Activated CD8-positive, alpha-beta memory T cell treated with anti-CD3 and anti-CD28 coated beads for 48 hours (primary cell): ENCODE measurements around the gene PCDH9.

Experiments
- DNase-seq, 3 experiments: peaks; one replicate each; pipeline ENCODE4 v3.0.0-alpha.2; 2020; ENCODE audit warnings: low read depth in 2 of 3, low spot score in 2 of 3

The PCDH9 gene

GRCh38 chr13:66992719-66993118 lies 237.4 kb downstream of the PCDH9 start:
- DNase-seq = no peak

GRCh38 chr13:66992183-66992582 lies 238.0 kb downstream of the PCDH9 start:
- no peak for DNase-seq

- DNase-seq = no peak
Measured at GRCh38 chr13:66984241-66984640, 245.9 kb downstream of the PCDH9 start.

GRCh38 chr13:66981912-66982311 lies 248.2 kb downstream of the PCDH9 start:
- no peak for DNase-seq

- no peak for DNase-seq
Measured at GRCh38 chr13:66977161-66977560, 253.0 kb downstream of the PCDH9 start.

- DNase-seq = no peak
Measured at GRCh38 chr13:66974889-66975288, 255.2 kb downstream of the PCDH9 start.

GRCh38 chr13:66974174-66974573 lies 256.0 kb downstream of the PCDH9 start:
- DNase-seq = no peak

GRCh38 chr13:66972659-66973058 lies 257.5 kb downstream of the PCDH9 start:
- no peak for DNase-seq

- DNase-seq = no peak
Measured at GRCh38 chr13:66971004-66971403, 259.1 kb downstream of the PCDH9 start.

- DNase-seq = no peak
Measured at GRCh38 chr13:66969291-66969690, 260.8 kb downstream of the PCDH9 start.

GRCh38 chr13:66967811-66968597 lies 262.1 kb downstream of the PCDH9 start:
- no peak for DNase-seq

- no peak for DNase-seq
Measured at GRCh38 chr13:66965181-66965580, 265.0 kb downstream of the PCDH9 start.

GRCh38 chr13:66962953-66963352 lies 267.2 kb downstream of the PCDH9 start:
- DNase-seq = no peak

GRCh38 chr13:66958611-66959010 lies 271.5 kb downstream of the PCDH9 start:
- DNase-seq = no peak

- no peak for DNase-seq
Measured at GRCh38 chr13:66952507-66952906, 277.6 kb downstream of the PCDH9 start.

GRCh38 chr13:66951426-66951825 lies 278.7 kb downstream of the PCDH9 start:
- no peak for DNase-seq

- DNase-seq = no peak
Measured at GRCh38 chr13:66950666-66951065, 279.5 kb downstream of the PCDH9 start.

GRCh38 chr13:66948910-66949309 lies 281.2 kb downstream of the PCDH9 start:
- no peak for DNase-seq

GRCh38 chr13:66943530-66943929 lies 286.6 kb downstream of the PCDH9 start:
- DNase-seq = no peak

- no peak for DNase-seq
Measured at GRCh38 chr13:66940113-66940512, 290.0 kb downstream of the PCDH9 start.

- no peak for DNase-seq
Measured at GRCh38 chr13:66937423-66937822, 292.7 kb downstream of the PCDH9 start.

- DNase-seq = no peak
Measured at GRCh38 chr13:66933994-66934393, 296.1 kb downstream of the PCDH9 start.

- DNase-seq = no peak
Measured at GRCh38 chr13:66933527-66933926, 296.6 kb downstream of the PCDH9 start.
